Measurements from ENCODE around the gene FLT3LG. TPM values are rescaled to one million over a fixed set of nuclear protein-coding genes. Genes with fewer than 3 reads are reported as not detected.

Gene FLT3LG
- total RNA-seq, 1 experiment from 2014 or later: 5.1 TPM

GRCh38 chr19:49445997-49446396 is 28.0 kb upstream of the FLT3LG start:
- ChIA-PET CTCF (no interaction called here), POLR2A (ENCODE audit: unreplicated experiment) (no interaction called here)
- intact Hi-C loops (cut with micrococcal nuclease; ENCODE audit: unreplicated experiment): loop anchor here (10.0 kb wide), 1 partner anchor 181 kb away; no protein-coding TSS in a partner anchor
- BruUV-seq (replicated peaks): no TSS peak
- DNase-seq: no peak
- Histone ChIP-seq H3K4me1 (replicated peaks; ENCODE audit: insufficient read depth) (peaks cover 16% of the 10 kb centered on the region), H3K79me2 (ENCODE audit: low read depth) (peaks cover 28% of the 10 kb centered on the region), H2AFZ (no peak overlapping the region), H3K4me2 (no peak overlapping the region), H3K4me3 (no peak overlapping the region), H3K9me2 (ENCODE audit: insufficient read depth) (no peaks in the 10 kb centered on the region), H3K9me3 (ENCODE audit: insufficient read depth, low read depth) (no peaks in the 10 kb centered on the region), H3K27ac (no peak overlapping the region), H3K36me3 (ENCODE audit: low read depth) (peaks cover 7% of the 10 kb centered on the region; the same call in 1 of the 2 replicates), H4K20me1 (ENCODE audit: insufficient read depth) (no peaks in the 10 kb centered on the region), H3F3A (ENCODE audit: insufficient read depth, low read depth) (peaks cover 56% of the 10 kb centered on the region), H3K27me3 (ENCODE audit: insufficient read depth, low read depth) (peaks cover 1% of the 10 kb centered on the region; the same call in 1 of the 2 replicates)
- TF ChIP-seq EZH2 (IDR thresholded peaks at IDR 0.05; ENCODE audit: low read depth): no peak
- TF ChIP-seq CTCF (conservative IDR thresholded peaks at IDR 0.05): no peak

GRCh38 chr19:49447485-49448431 is 26.3 kb upstream of the FLT3LG start:
- CTCF ChIA-PET: no interaction called here
- H3K36me3 ChIP-seq (ENCODE audit: low read depth): peaks cover 7% of the 10 kb centered on the region; the same call in 1 of the 2 replicates
- H3K9me2 ChIP-seq (ENCODE audit: insufficient read depth): no peaks in the 10 kb centered on the region
- H3F3A ChIP-seq (ENCODE audit: insufficient read depth, low read depth): peaks cover 55% of the 10 kb centered on the region
- intact Hi-C loops (cut with micrococcal nuclease; ENCODE audit: unreplicated experiment): loop anchor here (10.0 kb wide), 1 partner anchor 183 kb away; no protein-coding TSS in a partner anchor
- no peaks in the 10 kb centered on the region for H3K27me3 ChIP-seq (ENCODE audit: insufficient read depth, low read depth)
- no peak overlapping the region for H3K27ac ChIP-seq
- no peak overlapping the region for H3K4me2 ChIP-seq
- DNase-seq: peak in 1 of 2 experiments; percentile 33
- H3K9me3 ChIP-seq (ENCODE audit: insufficient read depth, low read depth): no peaks in the 10 kb centered on the region
- H2AFZ ChIP-seq: no peak overlapping the region
- no peak for TF ChIP-seq EZH2 (IDR thresholded peaks at IDR 0.05; ENCODE audit: low read depth)
- no peak for TF ChIP-seq CTCF (conservative IDR thresholded peaks at IDR 0.05)
- no peaks in the 10 kb centered on the region for H4K20me1 ChIP-seq (ENCODE audit: insufficient read depth)
- BruUV-seq (replicated peaks): no TSS peak
- POLR2A ChIA-PET (ENCODE audit: unreplicated experiment): no interaction called here
- H3K4me3 ChIP-seq: no peak overlapping the region
- peaks cover 13% of the 10 kb centered on the region for H3K4me1 ChIP-seq (replicated peaks; ENCODE audit: insufficient read depth)
- peaks cover 33% of the 10 kb centered on the region for H3K79me2 ChIP-seq (ENCODE audit: low read depth)

- no peaks in the 10 kb centered on the region for H3K9me3 ChIP-seq (ENCODE audit: insufficient read depth, low read depth)
- H3K36me3 ChIP-seq (ENCODE audit: low read depth): peaks cover 7% of the 10 kb centered on the region; the same call in 1 of the 2 replicates
- H3F3A ChIP-seq (ENCODE audit: insufficient read depth, low read depth): peaks cover 56% of the 10 kb centered on the region
- intact Hi-C loops (cut with micrococcal nuclease; ENCODE audit: unreplicated experiment): loop anchor here (10.0 kb wide), 1 partner anchor 184 kb away; no protein-coding TSS in a partner anchor
- H3K79me2 ChIP-seq (ENCODE audit: low read depth): peaks cover 33% of the 10 kb centered on the region
- POLR2A ChIA-PET (ENCODE audit: unreplicated experiment): no interaction called here
- H3K9me2 ChIP-seq (ENCODE audit: insufficient read depth): no peaks in the 10 kb centered on the region
- H4K20me1 ChIP-seq (ENCODE audit: insufficient read depth): no peaks in the 10 kb centered on the region
- no peak overlapping the region for H3K4me3 ChIP-seq
- H3K27ac ChIP-seq: no peak overlapping the region
- no peak overlapping the region for H2AFZ ChIP-seq
- no peak for DNase-seq
- no peak overlapping the region for H3K4me2 ChIP-seq
- no TSS peak for BruUV-seq (replicated peaks)
- peaks cover 13% of the 10 kb centered on the region for H3K4me1 ChIP-seq (replicated peaks; ENCODE audit: insufficient read depth)
- H3K27me3 ChIP-seq (ENCODE audit: insufficient read depth, low read depth): no peaks in the 10 kb centered on the region
- CTCF ChIA-PET: no interaction called here
- no peak for TF ChIP-seq CTCF (conservative IDR thresholded peaks at IDR 0.05)
- no peak for TF ChIP-seq EZH2 (IDR thresholded peaks at IDR 0.05; ENCODE audit: low read depth)
These were observed 25.6 kb upstream of the FLT3LG start for GRCh38 chr19:49448432-49448786.
